Measurements from ENCODE around the gene ZNF484.
"Not testable (repeated sequence)": the region's sequence is repeated elsewhere in the genome, so short reads cannot be mapped to it uniquely, and the experiment has no call there.

Gene ZNF484

DNA sequence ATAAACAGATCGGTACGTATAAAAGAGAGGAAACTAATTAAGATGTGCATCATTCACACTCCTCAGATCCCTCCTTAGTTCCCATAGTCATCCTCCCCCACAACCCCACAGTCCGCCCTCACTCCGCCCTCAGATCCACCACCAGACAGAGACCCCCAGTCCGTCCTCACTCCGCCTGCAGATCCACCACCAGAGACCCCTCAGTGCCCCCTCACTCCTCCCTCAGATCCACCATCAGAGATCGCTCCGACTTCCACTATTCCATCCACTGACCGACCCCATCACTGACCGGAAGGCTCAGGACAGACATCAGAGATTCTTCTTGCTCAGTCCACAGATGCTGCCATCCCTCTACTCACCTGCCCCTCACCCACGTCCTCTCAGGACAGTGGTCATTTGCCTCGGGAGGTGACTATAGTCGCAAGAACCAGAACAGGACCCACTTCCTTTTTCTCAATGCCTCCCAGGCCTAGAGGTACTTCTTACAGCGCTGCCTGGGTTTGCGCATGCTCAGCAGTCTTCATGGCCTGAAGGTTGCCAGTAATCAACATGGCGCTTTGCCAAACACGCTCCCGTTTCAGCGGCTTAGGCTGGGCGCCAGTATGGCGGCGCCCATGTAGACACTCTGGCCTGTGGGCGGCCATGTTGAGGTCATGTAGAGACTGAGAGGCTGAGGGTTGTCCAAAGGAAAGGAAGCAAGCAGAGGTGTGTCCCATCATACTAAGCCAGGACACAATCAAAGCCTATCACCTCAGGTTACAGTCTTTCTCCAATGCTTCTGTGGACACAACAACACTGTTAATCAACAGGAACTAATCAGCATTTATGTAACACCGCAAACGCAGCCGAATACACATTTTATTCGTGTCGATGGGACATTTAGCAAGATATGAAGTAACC lies at the start of gene ZNF484:
Gene ZNF484, minus strand, starts transcription at position 508 of the 900 bp plus-strand sequence. CDS start 3,009 bp downstream, outside the sequence.
- peak; percentile 83 for DNase-seq (ENCODE audit: low read depth)

DNA sequence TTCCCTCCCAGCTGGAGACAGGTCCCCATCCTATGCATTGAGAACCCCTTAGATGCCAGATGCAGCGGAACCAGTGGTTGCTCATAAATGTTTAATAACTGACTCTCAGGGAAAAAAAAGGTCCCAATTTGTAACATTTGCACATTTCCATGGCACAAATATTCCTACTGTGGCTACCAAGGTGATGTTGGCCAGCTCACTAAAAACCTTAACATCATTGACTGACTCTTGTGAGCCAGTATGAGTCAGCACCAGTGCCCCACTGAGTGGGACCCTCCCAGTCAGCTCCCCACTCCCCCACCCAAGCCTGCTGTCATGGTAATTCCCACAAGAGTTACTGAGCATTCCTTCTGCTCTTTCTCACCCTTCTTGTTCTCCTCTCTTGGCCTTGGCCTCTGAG lies 42.6 kb upstream of the ZNF484 start:
- DNase-seq (ENCODE audit: low read depth), result no peak

- no peak for DNase-seq (ENCODE audit: low read depth)
These were observed 39.5 kb upstream of the ZNF484 start for GRCh38 chr9:92917176-92917800.

- no peak for DNase-seq (ENCODE audit: low read depth)
These were observed 34.0 kb upstream of the ZNF484 start for GRCh38 chr9:92911511-92912475.

GRCh38 chr9:92905137-92905536 lies 27.3 kb upstream of the ZNF484 start:
- DNase-seq (ENCODE audit: low read depth), result not testable (repeated sequence)

DNA sequence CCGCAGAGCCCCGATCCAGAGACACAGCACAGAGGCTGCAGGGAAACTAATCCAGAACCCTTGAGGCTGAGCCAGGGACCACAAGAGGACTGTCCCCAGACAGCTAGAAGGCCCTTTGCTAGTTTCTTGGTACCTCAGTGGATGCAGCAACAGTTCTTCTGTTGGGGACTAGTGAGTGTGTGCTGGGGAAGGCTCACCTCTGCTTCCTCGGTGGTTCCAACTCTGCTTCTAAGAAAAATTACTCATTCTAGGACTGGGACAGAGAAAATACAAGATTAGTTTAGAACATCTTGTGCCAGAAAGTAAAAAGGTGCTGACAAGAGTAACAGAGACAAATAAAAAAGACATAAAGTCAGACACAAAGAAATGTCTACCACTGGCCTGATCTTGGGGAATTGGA lies 19.5 kb upstream of the ZNF484 start:
- DNase-seq (ENCODE audit: low read depth), result no peak

- no peak for DNase-seq (ENCODE audit: low read depth)
These were observed 18.1 kb upstream of the ZNF484 start for GRCh38 chr9:92895812-92896436.

GRCh38 chr9:92894711-92895362 lies 17.0 kb upstream of the ZNF484 start:
- no peak for DNase-seq (ENCODE audit: low read depth)

- not testable (repeated sequence) for DNase-seq (ENCODE audit: low read depth)
These were observed 16.2 kb upstream of the ZNF484 start for GRCh38 chr9:92893916-92894610.

GRCh38 chr9:92892276-92892675 lies 14.4 kb upstream of the ZNF484 start:
- DNase-seq (ENCODE audit: low read depth), result not testable (repeated sequence)

DNA sequence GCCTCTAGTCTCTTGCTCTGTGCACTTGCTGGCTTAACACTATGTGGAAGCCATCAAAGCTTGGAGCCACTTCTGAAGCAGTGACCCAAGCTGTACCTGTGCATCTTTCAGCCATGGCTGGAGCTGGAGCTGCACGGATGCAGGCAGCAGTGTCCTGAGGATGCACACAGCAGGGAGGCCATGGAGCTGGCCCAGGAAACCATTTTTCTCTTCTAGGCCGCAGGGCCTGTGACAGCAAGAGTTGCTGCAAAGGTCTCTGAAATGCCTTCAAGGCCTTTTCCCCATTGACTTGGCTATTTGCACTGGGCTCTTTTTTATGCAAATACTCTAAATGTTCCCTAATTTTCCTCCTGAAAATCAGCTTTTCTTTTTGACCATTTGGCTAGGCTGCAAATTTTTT lies 12.9 kb upstream of the ZNF484 start:
- DNase-seq (ENCODE audit: low read depth), result no peak

DNA sequence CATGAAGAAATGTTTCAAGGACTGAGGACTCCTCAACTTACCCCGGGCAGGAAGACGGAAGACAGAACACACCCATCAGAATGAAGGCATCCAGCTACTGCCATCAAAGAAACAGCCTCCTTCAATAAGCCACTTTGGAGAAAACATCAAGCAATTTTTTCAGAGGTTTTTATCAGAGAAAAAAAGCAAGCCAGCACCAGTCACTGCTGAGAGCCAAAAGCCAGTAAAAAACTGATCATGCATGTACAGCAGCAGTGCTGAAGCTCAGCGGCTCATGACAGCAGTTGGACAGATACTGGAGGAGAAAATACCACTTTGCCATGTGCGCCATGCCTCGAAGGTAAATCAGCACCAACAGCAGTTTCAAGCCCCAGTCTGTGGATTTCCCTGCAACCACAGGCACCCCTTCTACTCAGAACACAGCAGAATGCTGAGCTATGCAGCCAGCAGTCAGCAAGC lies 10.1 kb upstream of the ZNF484 start:
- DNase-seq (ENCODE audit: low read depth), result no peak

- DNase-seq (ENCODE audit: low read depth), result not testable (repeated sequence)
These were observed 9.2 kb upstream of the ZNF484 start for GRCh38 chr9:92886846-92887610.

DNA sequence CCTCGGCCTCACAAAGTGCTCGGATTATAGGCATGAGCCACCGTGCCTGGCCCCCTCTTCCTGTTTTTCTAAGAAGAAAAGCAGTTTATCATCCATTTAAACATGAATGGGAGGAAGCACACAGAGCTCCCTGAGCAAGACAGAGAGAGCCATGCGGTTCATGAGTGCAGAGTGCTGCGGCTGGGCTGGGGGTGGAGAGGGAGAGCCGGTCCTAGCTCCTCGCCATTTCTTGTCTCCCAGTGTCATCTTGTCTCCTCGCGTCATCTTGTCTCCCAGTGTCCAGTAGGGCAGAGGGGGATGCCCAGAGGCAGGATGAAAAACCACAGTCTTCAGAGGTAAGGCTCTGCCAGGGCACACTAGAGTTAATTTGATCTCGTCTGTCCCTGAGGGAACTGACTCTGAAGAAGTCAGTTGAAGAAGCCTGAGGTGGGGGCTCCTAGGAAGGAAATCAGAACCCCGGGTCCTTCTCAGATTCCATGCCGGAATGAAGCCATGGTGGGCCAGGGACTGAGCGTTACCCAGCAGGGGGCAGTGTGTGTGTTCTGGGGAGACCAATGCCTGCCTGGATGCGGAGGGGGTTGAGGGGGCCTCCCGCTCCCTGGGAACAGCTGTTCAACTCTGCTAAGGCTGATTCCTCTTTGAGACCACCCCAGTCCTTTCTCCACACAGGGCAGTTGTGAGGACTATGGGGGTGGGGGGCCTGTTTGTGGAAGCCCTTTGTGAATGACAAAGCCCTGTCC lies 6.0 kb upstream of the ZNF484 start:
- not testable (repeated sequence) for DNase-seq (ENCODE audit: low read depth)

- no peak for DNase-seq (ENCODE audit: low read depth)
These were observed 4.4 kb upstream of the ZNF484 start for GRCh38 chr9:92882276-92882675.

DNA sequence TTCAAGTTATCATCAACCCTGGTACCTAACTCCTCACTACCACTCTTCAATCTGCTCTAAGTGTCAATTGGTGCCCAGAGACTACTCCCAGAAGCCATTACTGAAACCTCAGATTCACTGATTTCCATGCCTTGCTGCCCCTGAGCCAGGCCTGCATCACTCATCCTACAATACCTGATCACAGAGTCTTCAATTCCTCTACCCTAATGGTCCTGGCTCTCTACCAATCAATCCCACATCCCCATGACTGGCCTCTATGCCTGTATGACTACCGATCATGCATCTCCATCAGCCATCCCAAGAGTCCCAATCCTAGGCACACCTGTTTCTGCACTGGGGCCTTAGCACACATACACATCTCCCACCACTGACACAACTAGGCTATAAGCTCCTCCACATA lies 2.5 kb downstream of the ZNF484 start:
- DNase-seq (ENCODE audit: low read depth), result no peak

GRCh38 chr9:92870289-92870688 lies 7.5 kb downstream of the ZNF484 start:
- no peak for DNase-seq (ENCODE audit: low read depth)

DNA sequence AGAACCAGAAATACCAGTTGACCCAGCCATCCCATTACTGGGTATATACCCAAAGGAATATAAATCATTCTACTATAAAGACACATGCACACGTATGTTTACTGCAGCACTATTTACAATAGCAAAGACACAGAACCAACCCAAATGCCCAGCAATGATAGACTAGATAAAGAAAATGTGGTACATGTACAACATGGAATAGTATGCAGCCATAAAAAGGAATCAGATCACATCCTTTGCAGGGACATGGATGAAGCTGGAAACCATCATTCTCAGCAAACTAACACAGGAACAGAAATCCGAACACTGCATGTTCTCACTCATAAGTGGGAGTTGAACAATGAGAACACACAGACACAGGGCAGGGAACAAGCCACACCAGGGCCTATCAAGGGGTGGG lies 11.2 kb downstream of the ZNF484 start:
- DNase-seq (ENCODE audit: low read depth), result not testable (repeated sequence)

DNA sequence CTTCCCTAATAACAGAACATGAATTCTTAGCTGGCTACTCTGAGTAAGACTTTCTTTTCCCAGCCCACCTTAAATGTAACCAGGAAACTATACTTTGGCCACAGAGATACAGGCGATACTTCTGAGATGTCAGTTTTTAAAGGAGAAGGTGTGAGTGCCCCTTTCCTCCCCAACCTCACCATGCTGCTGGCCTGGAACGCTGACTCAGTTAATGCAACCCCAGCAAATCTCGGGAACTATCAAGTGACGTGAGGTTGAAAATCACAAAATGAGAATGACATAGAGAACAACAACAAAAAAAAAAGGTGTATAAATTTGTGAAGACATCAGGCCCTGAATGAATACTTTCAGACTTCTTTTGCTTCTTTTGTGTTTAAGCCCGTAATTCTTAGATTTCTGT lies 13.7 kb downstream of the ZNF484 start:
- no peak for DNase-seq (ENCODE audit: low read depth)
